Measurements from ENCODE around the gene CTTNBP2NL. TPM values are rescaled to one million over a fixed set of nuclear protein-coding genes. Genes with fewer than 3 reads are reported as not detected.
"Not testable (repeated sequence)": the region's sequence is repeated elsewhere in the genome, so short reads cannot be mapped to it uniquely, and the experiment has no call there.

Gene CTTNBP2NL
- polyA plus RNA-seq, 3 donors, result 1.6 to 4.9 (median 3.0) TPM

DNA sequence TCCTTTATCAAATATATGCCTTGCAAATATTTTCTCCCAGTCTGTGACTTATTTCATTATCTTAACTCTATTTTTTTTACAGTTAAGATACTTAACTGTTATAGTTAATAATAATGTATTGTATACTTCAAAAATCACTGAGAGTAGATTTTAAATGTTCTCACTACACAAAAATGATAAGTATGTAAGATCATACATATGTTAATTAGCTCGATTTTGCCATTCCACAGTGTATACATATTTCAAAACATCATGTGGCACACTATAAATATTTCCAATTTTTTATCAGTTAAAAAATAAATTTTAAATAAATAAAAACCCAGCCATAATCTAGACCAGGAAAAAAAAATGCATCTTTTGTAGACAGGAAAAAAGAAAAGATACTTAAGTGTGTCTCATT is 27.2 kb downstream of the CTTNBP2NL start:
- Mint-ChIP-seq H3K27ac (no peak overlapping the region), H3K4me1 (no peaks in the 10 kb centered on the region), H3K36me3 (peaks cover 0 to 3% of the 10 kb centered on the region in 2 donors), H3K9me3 (no peaks in the 10 kb centered on the region), H3K4me3 (no peak overlapping the region), H3K27me3 (ENCODE audit: low read depth in 3 of 3) (no peaks in the 10 kb centered on the region)
- no CpG with 5 or more reads among the region's 1 CpG for WGBS (ENCODE audit: insufficient coverage)
- Histone ChIP-seq H3K9ac (ENCODE audit: insufficient read depth, low read length, poor library complexity, severe bottlenecking) (no peak overlapping the region), H3K4me2 (replicated peaks; ENCODE audit: extremely low read depth, low read length, poor library complexity, severe bottlenecking) (no peak overlapping the region), H3K27ac (ENCODE audit: low read depth in 1 of 2, low read length in 2 of 2) (no peak overlapping the region), H3K27me3 (ENCODE audit: control insufficient read depth in 2 of 2, insufficient read depth in 2 of 2, low read length in 2 of 2) (no peaks in the 10 kb centered on the region), H3K79me2 (ENCODE audit: insufficient read depth, low read length) (no peaks in the 10 kb centered on the region), H3K36me3 (replicated peaks in 1 of 2; ENCODE audit: control insufficient read depth in 1 of 2, insufficient read depth in 2 of 2, low read length in 2 of 2) (no peaks in the 10 kb centered on the region), H3K4me3 (replicated peaks in 1 of 3; ENCODE audit: low read depth in 2 of 3, low read length in 3 of 3) (no peak overlapping the region), H2AFZ (ENCODE audit: insufficient read depth, low read depth, low read length, poor library complexity, severe bottlenecking) (no peak overlapping the region), H3K4me1 (ENCODE audit: control insufficient read depth in 1 of 2, insufficient read depth in 2 of 2, low read length in 2 of 2) (no peaks in the 10 kb centered on the region), H4K20me1 (ENCODE audit: insufficient read depth, low read length) (no peaks in the 10 kb centered on the region), H3K9me3 (replicated peaks in 1 of 2; ENCODE audit: control insufficient read depth in 1 of 2, insufficient read depth in 1 of 2, low read length in 2 of 2) (no peaks in the 10 kb centered on the region)
- intact Hi-C loops (cut with micrococcal nuclease), result no loop called here
- TF ChIP-seq, protein P1, sequence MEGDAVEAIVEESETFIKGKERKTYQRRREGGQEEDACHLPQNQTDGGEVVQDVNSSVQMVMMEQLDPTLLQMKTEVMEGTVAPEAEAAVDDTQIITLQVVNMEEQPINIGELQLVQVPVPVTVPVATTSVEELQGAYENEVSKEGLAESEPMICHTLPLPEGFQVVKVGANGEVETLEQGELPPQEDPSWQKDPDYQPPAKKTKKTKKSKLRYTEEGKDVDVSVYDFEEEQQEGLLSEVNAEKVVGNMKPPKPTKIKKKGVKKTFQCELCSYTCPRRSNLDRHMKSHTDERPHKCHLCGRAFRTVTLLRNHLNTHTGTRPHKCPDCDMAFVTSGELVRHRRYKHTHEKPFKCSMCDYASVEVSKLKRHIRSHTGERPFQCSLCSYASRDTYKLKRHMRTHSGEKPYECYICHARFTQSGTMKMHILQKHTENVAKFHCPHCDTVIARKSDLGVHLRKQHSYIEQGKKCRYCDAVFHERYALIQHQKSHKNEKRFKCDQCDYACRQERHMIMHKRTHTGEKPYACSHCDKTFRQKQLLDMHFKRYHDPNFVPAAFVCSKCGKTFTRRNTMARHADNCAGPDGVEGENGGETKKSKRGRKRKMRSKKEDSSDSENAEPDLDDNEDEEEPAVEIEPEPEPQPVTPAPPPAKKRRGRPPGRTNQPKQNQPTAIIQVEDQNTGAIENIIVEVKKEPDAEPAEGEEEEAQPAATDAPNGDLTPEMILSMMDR (IDR thresholded peaks at IDR 0.05), result no peak
- DNase-seq, result no peak

DNA sequence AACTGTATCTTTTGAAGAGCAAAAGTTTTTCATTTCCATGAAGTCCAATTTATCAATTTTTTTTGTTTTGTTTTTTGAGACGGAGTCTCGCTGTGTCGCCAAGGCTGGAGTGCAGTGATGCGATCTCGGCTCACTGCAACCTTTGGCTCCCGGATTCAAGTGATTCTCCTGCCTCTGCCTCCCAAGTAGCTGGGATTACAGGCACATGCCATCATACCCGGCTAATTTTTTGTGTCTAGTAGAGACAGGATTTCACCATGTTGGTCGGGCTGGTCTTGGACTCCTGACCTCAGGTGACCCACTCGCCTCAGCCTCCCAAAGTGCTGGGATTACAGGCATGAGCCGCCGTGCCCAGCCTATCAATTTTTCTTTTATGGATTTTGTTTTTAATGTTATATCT is 27.7 kb downstream of the CTTNBP2NL start:
- H3K27me3 Mint-ChIP-seq (ENCODE audit: low read depth in 3 of 3); H3K36me3 Mint-ChIP-seq; H3K4me3 Mint-ChIP-seq; DNase-seq; H3K9me3 Mint-ChIP-seq; H2AFZ ChIP-seq (ENCODE audit: insufficient read depth, low read depth, low read length, poor library complexity, severe bottlenecking); H3K9me3 ChIP-seq (replicated peaks in 1 of 2; ENCODE audit: control insufficient read depth in 1 of 2, insufficient read depth in 1 of 2, low read length in 2 of 2); intact Hi-C loops (cut with micrococcal nuclease); H3K4me1 ChIP-seq (ENCODE audit: control insufficient read depth in 1 of 2, insufficient read depth in 2 of 2, low read length in 2 of 2); H4K20me1 ChIP-seq (ENCODE audit: insufficient read depth, low read length); H3K27ac Mint-ChIP-seq; H3K79me2 ChIP-seq (ENCODE audit: insufficient read depth, low read length); H3K4me3 ChIP-seq (replicated peaks in 1 of 3; ENCODE audit: low read depth in 2 of 3, low read length in 3 of 3); H3K4me2 ChIP-seq (replicated peaks; ENCODE audit: extremely low read depth, low read length, poor library complexity, severe bottlenecking); H3K36me3 ChIP-seq (replicated peaks in 1 of 2; ENCODE audit: control insufficient read depth in 1 of 2, insufficient read depth in 2 of 2, low read length in 2 of 2); H3K4me1 Mint-ChIP-seq; H3K27me3 ChIP-seq (ENCODE audit: control insufficient read depth in 2 of 2, insufficient read depth in 2 of 2, low read length in 2 of 2); H3K9ac ChIP-seq (ENCODE audit: insufficient read depth, low read length, poor library complexity, severe bottlenecking); H3K27ac ChIP-seq (ENCODE audit: low read depth in 1 of 2, low read length in 2 of 2): not testable (repeated sequence)
- 97% methylated on average over 5 of the region's 11 CpGs for WGBS (ENCODE audit: insufficient coverage)
